ENCODE results near the gene ANKRD1. TPM values are rescaled to one million over a fixed set of nuclear protein-coding genes. Genes with fewer than 3 reads are reported as not detected.

ANKRD1 gene
- total RNA-seq, 3 donors from 2014 or later (not counting 1 experiment from before 2014, with no cell fraction given), result not detected

DNA sequence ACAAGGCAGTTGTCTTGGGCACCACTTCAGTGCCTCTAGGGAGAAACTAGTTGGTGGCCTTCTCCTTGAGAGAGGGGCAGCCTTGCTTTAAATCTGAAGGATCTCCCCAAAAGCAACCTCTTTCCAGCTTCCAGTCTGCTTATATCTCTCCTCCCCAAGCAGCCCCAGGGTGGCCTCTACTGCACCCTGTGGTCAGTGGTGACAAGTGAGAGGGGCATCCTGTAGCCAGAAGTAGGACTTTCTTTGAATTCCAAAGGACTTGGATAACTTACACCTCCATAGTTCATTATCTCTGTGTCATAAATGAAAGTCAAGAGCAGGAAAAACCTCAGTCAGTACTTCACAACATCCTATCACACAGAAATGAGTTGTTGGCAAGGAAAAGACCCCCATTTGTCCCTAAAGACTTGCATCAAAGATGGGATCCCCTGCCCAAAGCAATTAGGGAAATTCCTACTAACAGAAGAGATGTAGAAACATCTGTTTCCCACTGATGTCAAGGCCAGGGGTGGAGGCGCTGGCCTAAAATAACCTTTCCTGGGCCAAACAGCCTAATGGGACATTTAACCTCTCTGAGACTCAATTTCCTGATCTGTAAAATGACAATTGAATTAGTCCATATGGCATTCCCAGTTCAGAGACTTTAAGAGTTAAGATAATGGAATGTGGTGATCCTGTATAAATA is 44.0 kb upstream of the ANKRD1 start:
- WGBS (ENCODE audit: insufficient coverage), result 100% methylated on average over 1 of the region's 1 CpG
- Histone ChIP-seq H3K4me1 (ENCODE audit: control insufficient read depth, insufficient read depth, low read length) (no peaks in the 10 kb centered on the region), H3K27ac (ENCODE audit: low read length) (no peak overlapping the region), H3K36me3 (ENCODE audit: control insufficient read depth, insufficient read depth, low read length) (no peaks in the 10 kb centered on the region), H3K4me3 (ENCODE audit: low read length) (no peak overlapping the region), H3K27me3 (ENCODE audit: control insufficient read depth, insufficient read depth, low read length) (no peaks in the 10 kb centered on the region), H3K9me3 (ENCODE audit: control insufficient read depth, insufficient read depth, low read length) (no peaks in the 10 kb centered on the region)
- Mint-ChIP-seq H3K27ac (no peak overlapping the region), H3K27me3 (ENCODE audit: low read depth in 2 of 2) (peaks cover 9 to 12% of the 10 kb centered on the region in 2 donors), H3K36me3 (no peaks in the 10 kb centered on the region), H3K4me3 (no peak overlapping the region), H3K4me1 (no peaks in the 10 kb centered on the region), H3K9me3 (no peaks in the 10 kb centered on the region)
- TF ChIP-seq, protein P1, sequence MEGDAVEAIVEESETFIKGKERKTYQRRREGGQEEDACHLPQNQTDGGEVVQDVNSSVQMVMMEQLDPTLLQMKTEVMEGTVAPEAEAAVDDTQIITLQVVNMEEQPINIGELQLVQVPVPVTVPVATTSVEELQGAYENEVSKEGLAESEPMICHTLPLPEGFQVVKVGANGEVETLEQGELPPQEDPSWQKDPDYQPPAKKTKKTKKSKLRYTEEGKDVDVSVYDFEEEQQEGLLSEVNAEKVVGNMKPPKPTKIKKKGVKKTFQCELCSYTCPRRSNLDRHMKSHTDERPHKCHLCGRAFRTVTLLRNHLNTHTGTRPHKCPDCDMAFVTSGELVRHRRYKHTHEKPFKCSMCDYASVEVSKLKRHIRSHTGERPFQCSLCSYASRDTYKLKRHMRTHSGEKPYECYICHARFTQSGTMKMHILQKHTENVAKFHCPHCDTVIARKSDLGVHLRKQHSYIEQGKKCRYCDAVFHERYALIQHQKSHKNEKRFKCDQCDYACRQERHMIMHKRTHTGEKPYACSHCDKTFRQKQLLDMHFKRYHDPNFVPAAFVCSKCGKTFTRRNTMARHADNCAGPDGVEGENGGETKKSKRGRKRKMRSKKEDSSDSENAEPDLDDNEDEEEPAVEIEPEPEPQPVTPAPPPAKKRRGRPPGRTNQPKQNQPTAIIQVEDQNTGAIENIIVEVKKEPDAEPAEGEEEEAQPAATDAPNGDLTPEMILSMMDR (IDR thresholded peaks at IDR 0.05), result no peak
- DNase-seq (no peak), ATAC-seq (no peak)
- intact Hi-C loops (cut with micrococcal nuclease), result no loop called here

DNA sequence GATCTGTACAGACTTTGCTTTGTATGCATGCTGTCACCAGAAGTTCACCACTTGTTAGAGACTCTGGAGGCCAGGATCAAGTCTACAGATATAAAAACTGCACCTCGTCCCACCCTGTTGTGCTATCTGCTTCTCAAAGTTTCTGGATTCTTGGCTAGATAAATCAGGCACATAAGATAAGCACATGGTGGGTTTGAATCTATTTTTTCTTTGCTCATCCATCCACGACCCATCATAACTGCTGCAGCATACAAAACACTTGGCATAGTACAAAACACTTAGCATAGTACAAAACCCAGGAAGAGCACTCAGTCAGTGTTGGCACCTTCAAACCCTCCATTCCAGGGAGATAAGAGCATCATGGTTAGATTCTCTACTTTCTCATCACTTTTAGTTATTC is 42.4 kb upstream of the ANKRD1 start:
- H3K27ac ChIP-seq (ENCODE audit: low read length), result no peak overlapping the region
- no peak overlapping the region for H3K4me3 Mint-ChIP-seq
- TF ChIP-seq, protein P1 (IDR thresholded peaks at IDR 0.05), result no peak
- no peaks in the 10 kb centered on the region for H3K36me3 ChIP-seq (ENCODE audit: control insufficient read depth, insufficient read depth, low read length)
- no peaks in the 10 kb centered on the region for H3K27me3 ChIP-seq (ENCODE audit: control insufficient read depth, insufficient read depth, low read length)
- H3K27me3 Mint-ChIP-seq (ENCODE audit: low read depth in 2 of 2), result peaks cover 11 to 23% of the 10 kb centered on the region in 2 donors
- H3K4me1 Mint-ChIP-seq, result no peaks in the 10 kb centered on the region
- DNase-seq (no peak), ATAC-seq (no peak)
- no peak overlapping the region for H3K4me3 ChIP-seq (ENCODE audit: low read length)
- H3K9me3 ChIP-seq (ENCODE audit: control insufficient read depth, insufficient read depth, low read length), result no peaks in the 10 kb centered on the region
- no peaks in the 10 kb centered on the region for H3K9me3 Mint-ChIP-seq
- H3K27ac Mint-ChIP-seq, result no peak overlapping the region
- no peaks in the 10 kb centered on the region for H3K36me3 Mint-ChIP-seq
- intact Hi-C loops (cut with micrococcal nuclease), result no loop called here
- H3K4me1 ChIP-seq (ENCODE audit: control insufficient read depth, insufficient read depth, low read length), result no peaks in the 10 kb centered on the region
- WGBS (ENCODE audit: insufficient coverage), result 73% methylated on average over 2 of the region's 2 CpGs

DNA sequence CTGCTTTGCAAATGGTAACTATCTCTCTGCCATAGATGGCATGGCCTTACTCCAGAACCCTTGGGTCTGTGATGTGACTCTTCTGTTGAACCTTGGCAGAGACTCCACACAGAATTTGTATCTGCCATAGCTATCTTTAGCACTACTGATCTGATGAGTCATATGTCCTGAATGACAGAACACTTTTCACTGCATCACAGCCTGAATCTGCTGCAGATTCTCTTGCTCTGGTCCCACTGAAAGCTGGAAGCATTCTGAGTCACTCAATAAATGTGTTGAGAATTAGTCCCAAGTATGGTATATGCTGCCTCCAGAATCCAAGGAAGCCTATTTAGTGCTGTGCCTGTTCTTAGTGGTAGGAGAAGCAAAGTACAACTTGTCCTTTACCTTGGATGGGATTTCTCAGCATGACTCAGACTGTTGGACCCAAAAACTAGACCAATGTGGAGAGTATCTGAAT is 39.5 kb upstream of the ANKRD1 start:
- no peaks in the 10 kb centered on the region for H3K9me3 ChIP-seq (ENCODE audit: control insufficient read depth, insufficient read depth, low read length)
- H3K27ac ChIP-seq (ENCODE audit: low read length), result no peak overlapping the region
- H3K4me1 Mint-ChIP-seq, result no peaks in the 10 kb centered on the region
- TF ChIP-seq, protein P1 (IDR thresholded peaks at IDR 0.05), result no peak
- peaks cover 15 to 28% of the 10 kb centered on the region in 2 donors for H3K27me3 Mint-ChIP-seq (ENCODE audit: low read depth in 2 of 2)
- no peak overlapping the region for H3K4me3 Mint-ChIP-seq
- no peak overlapping the region for H3K4me3 ChIP-seq (ENCODE audit: low read length)
- H3K4me1 ChIP-seq (ENCODE audit: control insufficient read depth, insufficient read depth, low read length), result no peaks in the 10 kb centered on the region
- H3K27me3 ChIP-seq (ENCODE audit: control insufficient read depth, insufficient read depth, low read length), result no peaks in the 10 kb centered on the region
- no peaks in the 10 kb centered on the region for H3K36me3 ChIP-seq (ENCODE audit: control insufficient read depth, insufficient read depth, low read length)
- H3K36me3 Mint-ChIP-seq, result no peaks in the 10 kb centered on the region
- no peaks in the 10 kb centered on the region for H3K9me3 Mint-ChIP-seq
- ATAC-seq (no peak), DNase-seq (no peak)
- intact Hi-C loops (cut with micrococcal nuclease), result no loop called here
- H3K27ac Mint-ChIP-seq, result no peak overlapping the region

DNA sequence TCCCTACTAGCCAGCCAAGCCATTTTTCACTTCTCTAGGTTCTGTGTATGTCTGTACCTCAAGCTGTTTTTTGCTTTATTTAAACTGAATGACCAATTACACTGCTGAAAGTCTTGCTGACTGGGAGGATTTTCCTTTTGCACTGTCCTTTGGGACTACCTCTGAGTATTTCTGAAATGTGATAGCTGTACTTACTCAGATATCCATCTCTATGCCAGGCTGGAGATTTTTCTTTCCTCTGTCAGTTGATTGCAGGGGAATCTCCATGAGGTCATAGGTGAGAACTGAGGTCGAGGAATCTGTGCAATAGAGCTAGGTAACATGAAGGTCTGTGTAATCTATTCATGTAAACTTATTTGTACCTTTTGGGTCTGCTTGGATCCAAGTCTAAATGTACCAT is 38.9 kb upstream of the ANKRD1 start:
- H3K4me3 ChIP-seq (ENCODE audit: low read length), result no peak overlapping the region
- DNase-seq (no peak), ATAC-seq (no peak)
- Mint-ChIP-seq H3K4me1 (no peaks in the 10 kb centered on the region), H3K9me3 (no peaks in the 10 kb centered on the region), H3K36me3 (no peaks in the 10 kb centered on the region), H3K27ac (no peak overlapping the region), H3K4me3 (no peak overlapping the region), H3K27me3 (ENCODE audit: low read depth in 2 of 2) (peaks cover 16 to 28% of the 10 kb centered on the region in 2 donors)
- WGBS (ENCODE audit: insufficient coverage), result 88% methylated on average over 1 of the region's 1 CpG
- intact Hi-C loops (cut with micrococcal nuclease), result no loop called here
- no peaks in the 10 kb centered on the region for H3K36me3 ChIP-seq (ENCODE audit: control insufficient read depth, insufficient read depth, low read length)
- H3K27ac ChIP-seq (ENCODE audit: low read length), result no peak overlapping the region
- H3K9me3 ChIP-seq (ENCODE audit: control insufficient read depth, insufficient read depth, low read length), result no peaks in the 10 kb centered on the region
- H3K27me3 ChIP-seq (ENCODE audit: control insufficient read depth, insufficient read depth, low read length), result no peaks in the 10 kb centered on the region
- H3K4me1 ChIP-seq (ENCODE audit: control insufficient read depth, insufficient read depth, low read length), result no peaks in the 10 kb centered on the region
- TF ChIP-seq, protein P1 (IDR thresholded peaks at IDR 0.05), result no peak

Data from natural killer cell (primary cell).